ENCODE measurements around the gene PTPRA.

The PTPRA gene

GRCh38 chr20:3027987-3028386 lies 154.7 kb downstream of the PTPRA start:
- DNase-seq (ENCODE audit: low read depth, low spot score) = no peak
- TF ChIP-seq SUZ12 (IDR thresholded peaks at IDR 0.05; ENCODE audit: extremely low read depth, insufficient read depth, insufficient read length) = no peak
- TF ChIP-seq YY1 (IDR thresholded peaks at IDR 0.05; ENCODE audit: insufficient read depth, insufficient read length) = no peak
- TF ChIP-seq ZNF274 (IDR thresholded peaks at IDR 0.05; ENCODE audit: low read depth, low read length) = no peak
- Histone ChIP-seq H3K4me3 (ENCODE audit: insufficient read length, low read depth) (no peak overlapping the region), H3K4me1 (ENCODE audit: insufficient read depth, insufficient read length) (no peaks in the 10 kb centered on the region), H3K27me3 (ENCODE audit: insufficient read depth, insufficient read length) (no peaks in the 10 kb centered on the region), H3K36me3 (ENCODE audit: insufficient read depth, insufficient read length, low read length) (peaks cover 47% of the 10 kb centered on the region), H3K9me3 (ENCODE audit: insufficient read depth, low read length) (no peaks in the 10 kb centered on the region), H3K9ac (ENCODE audit: insufficient read length, low read depth) (no peak overlapping the region)

- H3K27me3 ChIP-seq (ENCODE audit: insufficient read depth, insufficient read length) = no peaks in the 10 kb centered on the region
These were observed 158.4 kb downstream of the PTPRA start for GRCh38 chr20:3031524-3032147.

GRCh38 chr20:3032624-3033023 lies 159.3 kb downstream of the PTPRA start:
- TF ChIP-seq ZNF274 (IDR thresholded peaks at IDR 0.05; ENCODE audit: low read depth, low read length) = no peak
- TF ChIP-seq SUZ12 (IDR thresholded peaks at IDR 0.05; ENCODE audit: extremely low read depth, insufficient read depth, insufficient read length) = no peak
- TF ChIP-seq YY1 (IDR thresholded peaks at IDR 0.05; ENCODE audit: insufficient read depth, insufficient read length) = no peak
- no peak for DNase-seq (ENCODE audit: low read depth, low spot score)
- peaks cover 51% of the 10 kb centered on the region for H3K36me3 ChIP-seq (ENCODE audit: insufficient read depth, insufficient read length, low read length)

More at GRCh38 chr20:3031524-3032147, 158.4 kb downstream of the PTPRA start:
- Histone ChIP-seq H3K4me1 (ENCODE audit: insufficient read depth, insufficient read length) (no peaks in the 10 kb centered on the region), H3K9ac (ENCODE audit: insufficient read length, low read depth) (no peak overlapping the region), H3K9me3 (ENCODE audit: insufficient read depth, low read length) (no peaks in the 10 kb centered on the region), H3K4me3 (ENCODE audit: insufficient read length, low read depth) (no peak overlapping the region), H3K36me3 (ENCODE audit: insufficient read depth, insufficient read length, low read length) (peaks cover 51% of the 10 kb centered on the region)
- DNase-seq (ENCODE audit: low read depth, low spot score) = no peak
- TF ChIP-seq YY1 (IDR thresholded peaks at IDR 0.05; ENCODE audit: insufficient read depth, insufficient read length) = no peak
- TF ChIP-seq ZNF274 (IDR thresholded peaks at IDR 0.05; ENCODE audit: low read depth, low read length) = no peak
- no peak for TF ChIP-seq SUZ12 (IDR thresholded peaks at IDR 0.05; ENCODE audit: extremely low read depth, insufficient read depth, insufficient read length)

GRCh38 chr20:3037654-3038053 lies 164.4 kb downstream of the PTPRA start:
- H3K27me3 ChIP-seq (ENCODE audit: insufficient read depth, insufficient read length) = no peaks in the 10 kb centered on the region
- no peak overlapping the region for H3K9ac ChIP-seq (ENCODE audit: insufficient read length, low read depth)
- no peak for DNase-seq (ENCODE audit: low read depth, low spot score)
- no peaks in the 10 kb centered on the region for H3K9me3 ChIP-seq (ENCODE audit: insufficient read depth, low read length)
- H3K36me3 ChIP-seq (ENCODE audit: insufficient read depth, insufficient read length, low read length) = peaks cover 63% of the 10 kb centered on the region
- no peak overlapping the region for H3K4me3 ChIP-seq (ENCODE audit: insufficient read length, low read depth)
- TF ChIP-seq ZNF274 (IDR thresholded peaks at IDR 0.05; ENCODE audit: low read depth, low read length) (no peak), SUZ12 (IDR thresholded peaks at IDR 0.05; ENCODE audit: extremely low read depth, insufficient read depth, insufficient read length) (no peak), YY1 (IDR thresholded peaks at IDR 0.05; ENCODE audit: insufficient read depth, insufficient read length) (no peak)
- peaks cover 3% of the 10 kb centered on the region for H3K4me1 ChIP-seq (ENCODE audit: insufficient read depth, insufficient read length)

More at GRCh38 chr20:3032624-3033023, 159.3 kb downstream of the PTPRA start:
- no peaks in the 10 kb centered on the region for H3K27me3 ChIP-seq (ENCODE audit: insufficient read depth, insufficient read length)
- H3K4me1 ChIP-seq (ENCODE audit: insufficient read depth, insufficient read length) = no peaks in the 10 kb centered on the region
- no peak overlapping the region for H3K4me3 ChIP-seq (ENCODE audit: insufficient read length, low read depth)
- no peaks in the 10 kb centered on the region for H3K9me3 ChIP-seq (ENCODE audit: insufficient read depth, low read length)
- no peak overlapping the region for H3K9ac ChIP-seq (ENCODE audit: insufficient read length, low read depth)

GRCh38 chr20:3038454-3038853 lies 165.2 kb downstream of the PTPRA start:
- no peaks in the 10 kb centered on the region for H3K27me3 ChIP-seq (ENCODE audit: insufficient read depth, insufficient read length)
- TF ChIP-seq ZNF274 (IDR thresholded peaks at IDR 0.05; ENCODE audit: low read depth, low read length) = no peak
- TF ChIP-seq YY1 (IDR thresholded peaks at IDR 0.05; ENCODE audit: insufficient read depth, insufficient read length) = no peak
- TF ChIP-seq SUZ12 (IDR thresholded peaks at IDR 0.05; ENCODE audit: extremely low read depth, insufficient read depth, insufficient read length) = no peak

GRCh38 chr20:3039426-3039825 lies 166.1 kb downstream of the PTPRA start:
- no peak for DNase-seq (ENCODE audit: low read depth, low spot score)
- TF ChIP-seq ZNF274 (IDR thresholded peaks at IDR 0.05; ENCODE audit: low read depth, low read length) (no peak), SUZ12 (IDR thresholded peaks at IDR 0.05; ENCODE audit: extremely low read depth, insufficient read depth, insufficient read length) (no peak), YY1 (IDR thresholded peaks at IDR 0.05; ENCODE audit: insufficient read depth, insufficient read length) (no peak)
- Histone ChIP-seq H3K36me3 (ENCODE audit: insufficient read depth, insufficient read length, low read length) (peaks cover 60% of the 10 kb centered on the region), H3K9ac (ENCODE audit: insufficient read length, low read depth) (no peak overlapping the region), H3K27me3 (ENCODE audit: insufficient read depth, insufficient read length) (no peaks in the 10 kb centered on the region), H3K4me1 (ENCODE audit: insufficient read depth, insufficient read length) (peaks cover 4% of the 10 kb centered on the region), H3K4me3 (ENCODE audit: insufficient read length, low read depth) (no peak overlapping the region), H3K9me3 (ENCODE audit: insufficient read depth, low read length) (no peaks in the 10 kb centered on the region)

More at GRCh38 chr20:3038454-3038853, 165.2 kb downstream of the PTPRA start:
- Histone ChIP-seq H3K9me3 (ENCODE audit: insufficient read depth, low read length) (no peaks in the 10 kb centered on the region), H3K9ac (ENCODE audit: insufficient read length, low read depth) (no peak overlapping the region), H3K4me3 (ENCODE audit: insufficient read length, low read depth) (no peak overlapping the region), H3K4me1 (ENCODE audit: insufficient read depth, insufficient read length) (peaks cover 4% of the 10 kb centered on the region), H3K36me3 (ENCODE audit: insufficient read depth, insufficient read length, low read length) (peaks cover 63% of the 10 kb centered on the region)
- no peak for DNase-seq (ENCODE audit: low read depth, low spot score)

- no peak overlapping the region for H3K9ac ChIP-seq (ENCODE audit: insufficient read length, low read depth)
- DNase-seq (ENCODE audit: low read depth, low spot score) = no peak
These were observed 166.8 kb downstream of the PTPRA start for GRCh38 chr20:3040086-3040485.

More at GRCh38 chr20:3040086-3040485, 166.8 kb downstream of the PTPRA start:
- no peak for TF ChIP-seq SUZ12 (IDR thresholded peaks at IDR 0.05; ENCODE audit: extremely low read depth, insufficient read depth, insufficient read length)
- TF ChIP-seq ZNF274 (IDR thresholded peaks at IDR 0.05; ENCODE audit: low read depth, low read length) = no peak
- TF ChIP-seq YY1 (IDR thresholded peaks at IDR 0.05; ENCODE audit: insufficient read depth, insufficient read length) = no peak
- Histone ChIP-seq H3K27me3 (ENCODE audit: insufficient read depth, insufficient read length) (no peaks in the 10 kb centered on the region), H3K4me1 (ENCODE audit: insufficient read depth, insufficient read length) (peaks cover 4% of the 10 kb centered on the region), H3K4me3 (ENCODE audit: insufficient read length, low read depth) (no peak overlapping the region), H3K9me3 (ENCODE audit: insufficient read depth, low read length) (no peaks in the 10 kb centered on the region), H3K36me3 (ENCODE audit: insufficient read depth, insufficient read length, low read length) (peaks cover 54% of the 10 kb centered on the region)

All from NT2/D1 (cell line).